Tibial nerve (tissue), 3 donors: ENCODE data around the gene SFMBT2.
"Not testable (repeated sequence)": the region's sequence is repeated elsewhere in the genome, so short reads cannot be mapped to it uniquely, and the experiment has no call there.

Source experiments
- POLR2A ChIP-seq, 2 donors: fragments of 450-650 bp; IDR thresholded peaks; one replicate each; pipeline ENCODE4 v1.6.1; 2017; ENCODE audit warnings: antibody characterized with exemption in 2 of 2, mild to moderate bottlenecking in 2 of 2, moderate library complexity in 2 of 2
- TF ChIP-seq, protein P1 (sequence below), 5 experiments: fragments of 200-600 bp in 3 of 5; fragments of 450-650 bp in 2 of 5; sonication (generic) in 3 of 5; IDR thresholded peaks; one replicate each; pipeline ENCODE4 v1.5.1; 2016 to 2019; ENCODE audit warnings: antibody characterized with exemption in 5 of 5, mild to moderate bottlenecking in 3 of 5, moderate library complexity in 2 of 5

GRCh38 chr10:7184116-7184515, 226.7 kb downstream of the SFMBT2 start:
- not testable (repeated sequence) for TF ChIP-seq POLR2A (IDR thresholded peaks at IDR 0.05)
- TF ChIP-seq, protein P1, sequence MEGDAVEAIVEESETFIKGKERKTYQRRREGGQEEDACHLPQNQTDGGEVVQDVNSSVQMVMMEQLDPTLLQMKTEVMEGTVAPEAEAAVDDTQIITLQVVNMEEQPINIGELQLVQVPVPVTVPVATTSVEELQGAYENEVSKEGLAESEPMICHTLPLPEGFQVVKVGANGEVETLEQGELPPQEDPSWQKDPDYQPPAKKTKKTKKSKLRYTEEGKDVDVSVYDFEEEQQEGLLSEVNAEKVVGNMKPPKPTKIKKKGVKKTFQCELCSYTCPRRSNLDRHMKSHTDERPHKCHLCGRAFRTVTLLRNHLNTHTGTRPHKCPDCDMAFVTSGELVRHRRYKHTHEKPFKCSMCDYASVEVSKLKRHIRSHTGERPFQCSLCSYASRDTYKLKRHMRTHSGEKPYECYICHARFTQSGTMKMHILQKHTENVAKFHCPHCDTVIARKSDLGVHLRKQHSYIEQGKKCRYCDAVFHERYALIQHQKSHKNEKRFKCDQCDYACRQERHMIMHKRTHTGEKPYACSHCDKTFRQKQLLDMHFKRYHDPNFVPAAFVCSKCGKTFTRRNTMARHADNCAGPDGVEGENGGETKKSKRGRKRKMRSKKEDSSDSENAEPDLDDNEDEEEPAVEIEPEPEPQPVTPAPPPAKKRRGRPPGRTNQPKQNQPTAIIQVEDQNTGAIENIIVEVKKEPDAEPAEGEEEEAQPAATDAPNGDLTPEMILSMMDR (IDR thresholded peaks at IDR 0.05): not testable (repeated sequence)
